OCI-LY3 (cell line): Measurements from ENCODE around the gene BBX.

Experiments used
- EZH2phosphoT487 ChIP-seq: fragments of 200-600 bp; shearing (Covaris generic); IDR thresholded peaks from 2 replicates; pipeline ENCODE4 v1.6.1; 2018; ENCODE audit warnings: antibody characterized with exemption, mixed run types, low read depth
- TF ChIP-seq, protein P1 (sequence below): fragments of 200-600, 300-600 bp; sonication (generic); IDR thresholded peaks from 2 replicates; pipeline ENCODE4 v1.5.1; 2014; ENCODE audit warnings: antibody characterized with exemption, low read length, low read depth

DNA sequence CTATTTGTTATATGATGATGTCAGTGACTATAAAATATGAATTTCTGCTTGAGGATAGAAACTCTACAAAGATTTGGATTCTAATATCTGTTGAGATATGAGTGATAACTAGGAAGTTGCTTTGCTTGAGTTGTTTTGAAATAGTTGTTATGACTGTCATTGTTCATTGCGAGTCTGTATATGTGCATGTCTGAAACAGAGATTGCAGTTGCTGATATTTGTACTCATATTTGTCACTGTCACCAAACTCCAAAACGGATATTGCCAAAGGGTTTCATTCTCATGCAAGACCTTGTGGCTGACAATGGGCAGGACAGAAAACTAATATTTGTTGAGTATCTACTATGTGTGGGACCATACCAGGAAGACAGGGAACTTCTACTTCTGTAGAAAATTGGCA lies 327.9 kb downstream of the BBX start:
- TF ChIP-seq, protein P1, sequence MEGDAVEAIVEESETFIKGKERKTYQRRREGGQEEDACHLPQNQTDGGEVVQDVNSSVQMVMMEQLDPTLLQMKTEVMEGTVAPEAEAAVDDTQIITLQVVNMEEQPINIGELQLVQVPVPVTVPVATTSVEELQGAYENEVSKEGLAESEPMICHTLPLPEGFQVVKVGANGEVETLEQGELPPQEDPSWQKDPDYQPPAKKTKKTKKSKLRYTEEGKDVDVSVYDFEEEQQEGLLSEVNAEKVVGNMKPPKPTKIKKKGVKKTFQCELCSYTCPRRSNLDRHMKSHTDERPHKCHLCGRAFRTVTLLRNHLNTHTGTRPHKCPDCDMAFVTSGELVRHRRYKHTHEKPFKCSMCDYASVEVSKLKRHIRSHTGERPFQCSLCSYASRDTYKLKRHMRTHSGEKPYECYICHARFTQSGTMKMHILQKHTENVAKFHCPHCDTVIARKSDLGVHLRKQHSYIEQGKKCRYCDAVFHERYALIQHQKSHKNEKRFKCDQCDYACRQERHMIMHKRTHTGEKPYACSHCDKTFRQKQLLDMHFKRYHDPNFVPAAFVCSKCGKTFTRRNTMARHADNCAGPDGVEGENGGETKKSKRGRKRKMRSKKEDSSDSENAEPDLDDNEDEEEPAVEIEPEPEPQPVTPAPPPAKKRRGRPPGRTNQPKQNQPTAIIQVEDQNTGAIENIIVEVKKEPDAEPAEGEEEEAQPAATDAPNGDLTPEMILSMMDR: no peak
- no peak for TF ChIP-seq EZH2phosphoT487
